Fibroblast of pulmonary artery (primary cell): ENCODE data around the gene SYNGR2.
"Not testable (repeated sequence)": the region's sequence is repeated elsewhere in the genome, so short reads cannot be mapped to it uniquely, and the experiment has no call there.

Source experiments
- DNase-seq: peaks from one replicate; pipeline ENCODE4 v3.0.0-alpha.2; 2010; ENCODE audit warnings: low read depth
- H3K4me3 ChIP-seq: replicated peaks from 2 replicates; pipeline ENCODE4 v1.5.1; 2011; ENCODE audit warnings: low read depth, mild to moderate bottlenecking, control low read depth, low read length, moderate library complexity
- TF ChIP-seq, protein P1 (sequence below): IDR thresholded peaks from 2 replicates; pipeline ENCODE4 v1.5.1; 2011; ENCODE audit warnings: mild to moderate bottlenecking, control low read depth, low read length, inconsistent platforms; ENCODE audit errors: missing control alignments

The SYNGR2 gene

DNA sequence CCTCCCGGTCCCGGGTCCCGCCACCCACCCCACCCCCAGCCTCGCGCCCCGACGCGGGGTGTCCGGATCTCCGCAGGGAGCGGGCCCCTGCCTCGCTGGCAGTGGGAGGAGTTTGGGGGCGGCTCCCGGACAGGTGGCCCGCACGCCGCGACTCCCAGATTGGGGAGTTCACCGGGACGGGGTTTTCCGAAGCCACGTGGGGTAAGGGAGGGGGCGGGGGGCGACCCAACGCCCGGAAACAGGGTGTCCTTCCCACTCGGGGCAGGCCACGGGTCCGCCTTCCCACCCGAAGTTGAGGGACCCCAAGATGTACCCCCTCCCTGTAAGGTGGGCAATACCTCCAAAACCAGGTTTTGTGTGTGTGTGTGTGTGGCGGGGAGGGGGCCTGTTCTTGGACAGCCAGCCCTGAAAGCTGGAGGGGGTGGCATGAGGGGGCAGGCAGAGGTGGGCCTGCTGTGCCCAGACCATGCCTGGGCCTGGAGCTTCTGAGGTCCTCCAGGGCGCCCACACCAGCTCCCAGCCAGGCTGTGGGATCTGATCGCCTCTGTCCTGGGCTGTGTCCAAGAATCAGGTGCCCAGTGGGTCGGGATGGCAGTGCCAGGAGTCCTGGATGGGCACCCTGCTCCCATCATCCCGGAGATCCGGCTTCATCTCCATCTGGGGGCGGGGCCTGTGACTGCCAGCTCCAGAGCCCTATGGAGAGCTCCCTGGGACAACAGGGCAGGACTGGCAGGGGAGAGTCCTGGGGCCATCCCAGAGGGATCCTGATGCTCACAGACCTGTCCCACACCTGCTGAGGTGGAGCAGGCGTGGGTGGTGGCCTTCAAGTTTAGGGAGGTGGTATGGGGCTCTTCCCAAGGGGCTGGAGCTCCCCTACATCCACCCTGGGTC lies 767 bp downstream of the SYNGR2 start:
- DNase-seq = peak; percentile 25
- TF ChIP-seq, protein P1, sequence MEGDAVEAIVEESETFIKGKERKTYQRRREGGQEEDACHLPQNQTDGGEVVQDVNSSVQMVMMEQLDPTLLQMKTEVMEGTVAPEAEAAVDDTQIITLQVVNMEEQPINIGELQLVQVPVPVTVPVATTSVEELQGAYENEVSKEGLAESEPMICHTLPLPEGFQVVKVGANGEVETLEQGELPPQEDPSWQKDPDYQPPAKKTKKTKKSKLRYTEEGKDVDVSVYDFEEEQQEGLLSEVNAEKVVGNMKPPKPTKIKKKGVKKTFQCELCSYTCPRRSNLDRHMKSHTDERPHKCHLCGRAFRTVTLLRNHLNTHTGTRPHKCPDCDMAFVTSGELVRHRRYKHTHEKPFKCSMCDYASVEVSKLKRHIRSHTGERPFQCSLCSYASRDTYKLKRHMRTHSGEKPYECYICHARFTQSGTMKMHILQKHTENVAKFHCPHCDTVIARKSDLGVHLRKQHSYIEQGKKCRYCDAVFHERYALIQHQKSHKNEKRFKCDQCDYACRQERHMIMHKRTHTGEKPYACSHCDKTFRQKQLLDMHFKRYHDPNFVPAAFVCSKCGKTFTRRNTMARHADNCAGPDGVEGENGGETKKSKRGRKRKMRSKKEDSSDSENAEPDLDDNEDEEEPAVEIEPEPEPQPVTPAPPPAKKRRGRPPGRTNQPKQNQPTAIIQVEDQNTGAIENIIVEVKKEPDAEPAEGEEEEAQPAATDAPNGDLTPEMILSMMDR = no peak
- H3K4me3 ChIP-seq = peak overlapping the region; percentile 47

DNA sequence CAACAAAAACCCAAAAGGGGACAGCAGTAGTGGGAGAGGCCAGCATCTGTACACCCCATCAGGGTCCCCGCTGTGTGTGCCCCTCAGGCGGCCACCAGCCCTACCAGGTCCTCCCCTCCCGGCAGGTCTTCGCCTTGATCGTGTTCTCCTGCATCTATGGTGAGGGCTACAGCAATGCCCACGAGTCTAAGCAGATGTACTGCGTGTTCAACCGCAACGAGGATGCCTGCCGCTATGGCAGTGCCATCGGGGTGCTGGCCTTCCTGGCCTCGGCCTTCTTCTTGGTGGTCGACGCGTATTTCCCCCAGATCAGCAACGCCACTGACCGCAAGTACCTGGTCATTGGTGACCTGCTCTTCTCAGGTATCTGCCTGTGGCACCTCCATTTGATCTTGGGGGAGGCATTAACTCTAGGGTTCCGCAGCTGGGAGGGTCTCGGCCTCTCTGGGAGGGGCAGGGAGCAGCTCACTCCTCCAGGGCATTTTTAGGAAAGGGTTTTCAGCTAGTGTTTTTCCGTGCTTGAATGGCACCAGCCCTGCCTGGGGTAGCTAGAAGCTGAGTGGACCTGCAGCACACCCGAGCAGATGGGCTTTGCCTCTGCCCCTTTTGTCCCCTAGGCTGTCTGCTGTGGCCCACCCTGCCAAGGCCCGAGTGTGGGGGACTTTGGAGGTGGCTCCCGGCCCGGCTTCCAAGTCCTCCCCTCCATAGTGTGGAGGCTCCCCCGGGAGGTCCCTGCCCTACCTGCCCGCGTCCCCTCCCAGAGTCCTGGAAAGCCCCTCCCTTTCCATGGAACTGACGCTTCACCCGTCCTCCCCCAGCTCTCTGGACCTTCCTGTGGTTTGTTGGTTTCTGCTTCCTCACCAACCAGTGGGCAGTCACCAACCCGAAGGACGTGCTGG lies 2.6 kb downstream of the SYNGR2 start:
- no peak for DNase-seq
- no peak overlapping the region for H3K4me3 ChIP-seq
- TF ChIP-seq, protein P1 = no peak

DNA sequence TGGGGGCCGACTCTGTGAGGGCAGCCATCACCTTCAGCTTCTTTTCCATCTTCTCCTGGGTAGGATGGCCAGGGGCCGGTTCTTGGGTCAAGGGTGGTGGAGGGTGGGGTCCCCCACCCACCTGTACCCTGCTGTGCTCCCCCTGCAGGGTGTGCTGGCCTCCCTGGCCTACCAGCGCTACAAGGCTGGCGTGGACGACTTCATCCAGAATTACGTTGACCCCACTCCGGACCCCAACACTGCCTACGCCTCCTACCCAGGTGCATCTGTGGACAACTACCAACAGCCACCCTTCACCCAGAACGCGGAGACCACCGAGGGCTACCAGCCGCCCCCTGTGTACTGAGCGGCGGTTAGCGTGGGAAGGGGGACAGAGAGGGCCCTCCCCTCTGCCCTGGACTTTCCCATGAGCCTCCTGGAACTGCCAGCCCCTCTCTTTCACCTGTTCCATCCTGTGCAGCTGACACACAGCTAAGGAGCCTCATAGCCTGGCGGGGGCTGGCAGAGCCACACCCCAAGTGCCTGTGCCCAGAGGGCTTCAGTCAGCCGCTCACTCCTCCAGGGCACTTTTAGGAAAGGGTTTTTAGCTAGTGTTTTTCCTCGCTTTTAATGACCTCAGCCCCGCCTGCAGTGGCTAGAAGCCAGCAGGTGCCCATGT lies 3.3 kb downstream of the SYNGR2 start:
- DNase-seq, H3K4me3 ChIP-seq: not testable (repeated sequence)

DNA sequence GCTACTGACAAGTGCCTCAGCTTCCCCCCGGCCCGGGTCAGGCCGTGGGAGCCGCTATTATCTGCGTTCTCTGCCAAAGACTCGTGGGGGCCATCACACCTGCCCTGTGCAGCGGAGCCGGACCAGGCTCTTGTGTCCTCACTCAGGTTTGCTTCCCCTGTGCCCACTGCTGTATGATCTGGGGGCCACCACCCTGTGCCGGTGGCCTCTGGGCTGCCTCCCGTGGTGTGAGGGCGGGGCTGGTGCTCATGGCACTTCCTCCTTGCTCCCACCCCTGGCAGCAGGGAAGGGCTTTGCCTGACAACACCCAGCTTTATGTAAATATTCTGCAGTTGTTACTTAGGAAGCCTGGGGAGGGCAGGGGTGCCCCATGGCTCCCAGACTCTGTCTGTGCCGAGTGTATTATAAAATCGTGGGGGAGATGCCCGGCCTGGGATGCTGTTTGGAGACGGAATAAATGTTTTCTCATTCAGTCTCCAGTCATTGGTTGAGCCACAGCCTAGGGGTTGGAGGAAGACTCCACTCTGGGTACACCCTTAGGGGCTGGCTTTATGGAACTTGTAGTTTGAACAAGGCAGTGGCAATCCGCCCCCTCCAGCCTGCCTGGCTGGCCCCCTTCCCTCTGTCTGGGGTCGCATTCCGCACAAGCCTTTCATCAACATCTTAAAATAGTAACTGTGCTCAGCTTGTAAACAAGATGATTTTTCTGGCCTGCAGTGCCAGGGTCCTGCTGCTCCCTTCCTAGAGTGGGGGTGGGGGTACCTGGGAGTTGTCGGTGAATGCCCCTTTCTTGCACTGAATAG lies 4.1 kb downstream of the SYNGR2 start:
- TF ChIP-seq, protein P1 = no peak
- no peak for DNase-seq
- H3K4me3 ChIP-seq = no peak overlapping the region

DNA sequence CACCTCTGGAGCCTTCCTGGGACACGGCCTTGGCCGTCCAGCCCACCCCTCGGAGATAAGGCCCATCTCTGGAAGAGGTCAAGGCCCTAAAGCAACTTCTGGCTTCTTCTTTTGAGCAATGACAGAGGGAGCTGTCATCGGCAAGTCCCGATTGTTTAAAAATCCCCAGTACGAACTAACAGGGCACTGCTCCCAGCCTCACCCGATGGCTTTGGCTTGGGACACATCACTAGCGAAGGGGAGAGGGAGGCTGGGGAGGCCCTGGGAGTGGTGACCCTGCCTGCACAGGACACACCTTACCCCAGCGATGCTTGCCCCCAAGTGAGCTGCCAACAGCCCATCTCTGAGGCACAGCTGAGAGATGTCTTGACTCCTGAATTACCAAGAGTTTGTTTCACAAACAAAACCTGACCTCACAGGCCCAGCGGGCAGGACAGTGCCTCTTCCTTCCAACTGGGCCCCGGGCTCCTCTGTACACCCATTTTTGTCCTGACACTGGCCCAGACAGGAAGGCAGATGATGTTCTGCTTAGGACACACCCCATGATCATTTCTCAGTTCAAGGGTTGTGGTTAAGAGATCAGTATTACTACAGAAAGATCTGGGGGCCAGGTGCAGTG lies 4.8 kb downstream of the SYNGR2 start:
- DNase-seq = no peak
- TF ChIP-seq, protein P1 = no peak
- no peak overlapping the region for H3K4me3 ChIP-seq

DNA sequence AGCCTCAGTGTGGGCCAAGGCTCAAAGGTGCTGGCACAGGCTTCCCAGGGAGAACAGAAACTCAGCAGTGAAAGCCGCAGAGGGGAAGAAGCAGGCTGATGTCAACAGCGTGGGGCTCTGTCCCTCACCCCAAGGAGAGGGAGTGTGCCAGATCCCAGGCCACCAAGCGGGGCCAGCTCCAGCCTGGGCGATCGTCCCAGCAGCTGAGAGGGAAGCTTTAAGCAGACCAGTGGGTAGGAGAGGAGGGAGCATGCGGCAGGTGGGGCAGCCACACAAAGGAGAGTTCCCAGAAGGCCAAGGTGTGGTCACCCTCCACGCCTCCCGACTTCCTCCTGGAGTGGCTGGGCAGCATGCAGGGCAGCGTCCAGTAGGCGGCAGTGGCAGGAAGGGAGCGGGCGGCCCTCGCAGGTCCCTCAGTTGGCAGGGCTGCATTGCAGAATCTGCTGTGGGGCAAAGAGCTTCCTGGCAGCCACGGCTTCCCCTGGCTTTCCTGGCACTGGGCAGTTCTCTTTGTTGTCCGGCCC lies 6.0 kb downstream of the SYNGR2 start:
- TF ChIP-seq, protein P1 = no peak
- no peak for DNase-seq
- no peak overlapping the region for H3K4me3 ChIP-seq
